Endothelial cell of umbilical vein (primary cell): ENCODE measurements around the gene PKP4. TPM values are rescaled to one million over a fixed set of nuclear protein-coding genes. Genes with fewer than 3 reads are reported as not detected.

Experiments
- BruUV-seq: library from RNA; stranded (reverse); fragments of 400-500 nt; replicated peaks from 2 replicates; lab custom pipeline; 2021; lab: Mats Ljungman, UMichigan
- CTCF ChIA-PET: fragments of 300-600, 350-600 bp; sonication (Branson Sonifier 250); formaldehyde crosslinking; loops from one replicate; lab custom pipeline; 2021; ENCODE audit warnings: antibody characterized with exemption, inconsistent platforms; lab: Charles Lee
- POLR2A ChIA-PET: fragments of 300-600, 350-600 bp; sonication (Branson Sonifier 250); formaldehyde crosslinking; loops from one replicate; lab custom pipeline; 2021; ENCODE audit warnings: antibody characterized with exemption, inconsistent platforms; lab: Charles Lee
- DNase-seq: peaks from one replicate; pipeline ENCODE4 v3.0.0-alpha.2; 2011; ENCODE audit warnings: low read depth, low spot score
- FAIRE-seq: peaks from 2 replicates; lab custom pipeline; 2011; peaks lifted over from hg19 to GRCh38; lab: Jason Lieb, UNC
- H2AFZ ChIP-seq: 2 replicates; pipeline ENCODE4 v1.6.0; 2012; ENCODE audit warnings: low read depth, low read length, control low read depth, inconsistent platforms
- H3K27ac ChIP-seq: 2 replicates; pipeline ENCODE4 v1.5.1; 2011; ENCODE audit warnings: low read depth, mild to moderate bottlenecking, control low read depth, low read length, moderate library complexity; ENCODE audit not compliant: insufficient read depth
- H3K27me3 ChIP-seq, 2 experiments: 2 replicates each; pipeline versions ENCODE4 v1.6.0 to v1.6.1; 2011; ENCODE audit warnings: low read length in 2 of 2, mixed read lengths in 1 of 2; ENCODE audit not compliant: control insufficient read depth in 2 of 2, insufficient read depth in 2 of 2
- H3K36me3 ChIP-seq, 2 experiments: 2 replicates in 1 of 2; 3 replicates in 1 of 2; pipeline ENCODE4 v1.5.1; 2011; ENCODE audit warnings: low read length in 2 of 2, mild to moderate bottlenecking in 1 of 2, moderate library complexity in 1 of 2; ENCODE audit not compliant: control insufficient read depth in 2 of 2, insufficient read depth in 2 of 2; ENCODE audit errors: extremely low read depth in 1 of 2
- H3K4me1 ChIP-seq: 3 replicates; pipeline ENCODE4 v1.5.1; 2011; ENCODE audit warnings: mild to moderate bottlenecking, low read length; ENCODE audit not compliant: control insufficient read depth, insufficient read depth; ENCODE audit errors: extremely low read depth
- H3K4me2 ChIP-seq: 2 replicates; pipeline ENCODE4 v1.6.1; 2011; ENCODE audit warnings: low read length, control low read depth, mixed read lengths; ENCODE audit not compliant: insufficient read depth
- H3K4me3 ChIP-seq, 3 experiments: fragments of 200-600 bp in 1 of 3; sonication (generic), shearing (Covaris generic) in 1 of 3; replicated peaks in 1 of 3; 2 replicates each; pipeline ENCODE4 v1.5.1; 2011 to 2016; ENCODE audit warnings: control low read depth in 3 of 3, low read length in 3 of 3, mild to moderate bottlenecking in 2 of 3, inconsistent platforms in 1 of 3, low read depth in 1 of 3, moderate library complexity in 1 of 3; ENCODE audit not compliant: insufficient read depth in 1 of 3
- H3K79me2 ChIP-seq: 2 replicates; pipeline ENCODE4 v1.6.0; 2012; ENCODE audit warnings: low read length, inconsistent platforms; ENCODE audit not compliant: control insufficient read depth, insufficient read depth
- H3K9ac ChIP-seq: replicated peaks from 2 replicates; pipeline ENCODE3; 2011; ENCODE audit warnings: low read length, control low read depth; ENCODE audit not compliant: insufficient read depth; ENCODE audit errors: extremely low read depth
- H3K9me1 ChIP-seq: replicated peaks from 3 replicates; pipeline ENCODE4 v1.6.0; 2011; ENCODE audit warnings: mild to moderate bottlenecking, low read length; ENCODE audit not compliant: control insufficient read depth, insufficient read depth; ENCODE audit errors: extremely low read depth
- H3K9me3 ChIP-seq: replicated peaks from 2 replicates; pipeline ENCODE4 v1.5.1; 2012; ENCODE audit warnings: low read length, inconsistent platforms; ENCODE audit not compliant: control insufficient read depth, insufficient read depth
- H4K20me1 ChIP-seq: replicated peaks from 2 replicates; pipeline ENCODE3; 2011; ENCODE audit warnings: mild to moderate bottlenecking, low read length; ENCODE audit not compliant: control insufficient read depth, insufficient read depth; ENCODE audit errors: extremely low read depth
- CTCF ChIP-seq, 2 donors: IDR thresholded peaks; 1 replicate in 1 of 2; 2 replicates in 1 of 2; pipeline ENCODE4 v1.5.1; 2011; ENCODE audit warnings: low read length in 2 of 2, mild to moderate bottlenecking in 2 of 2, moderate library complexity in 2 of 2, control low read depth in 1 of 2, inconsistent platforms in 1 of 2, low read depth in 1 of 2; ENCODE audit not compliant: insufficient read depth in 1 of 2; ENCODE audit errors: extremely low read depth in 1 of 2
- EZH2 ChIP-seq: IDR thresholded peaks from 2 replicates; pipeline ENCODE4 v1.6.1; 2012; ENCODE audit warnings: borderline replicate concordance, low read depth, mild to moderate bottlenecking, moderate library complexity, low read length, inconsistent platforms; ENCODE audit not compliant: severe bottlenecking
- FOS ChIP-seq: IDR thresholded peaks from 2 replicates; pipeline ENCODE4 v1.6.1; 2011; ENCODE audit warnings: mild to moderate bottlenecking, low read length, moderate library complexity, borderline replicate concordance; ENCODE audit not compliant: insufficient read depth
- GATA2 ChIP-seq: IDR thresholded peaks from 2 replicates; pipeline ENCODE4 v1.7.0; 2011; ENCODE audit warnings: low read depth, mild to moderate bottlenecking, moderate library complexity, mixed read lengths, low read length; ENCODE audit not compliant: insufficient read length, insufficient read depth
- JUN ChIP-seq: IDR thresholded peaks from 2 replicates; pipeline ENCODE4 v1.6.1; 2011; ENCODE audit warnings: borderline replicate concordance, low read depth; ENCODE audit not compliant: insufficient read length, insufficient read depth
- MAX ChIP-seq: IDR thresholded peaks from 2 replicates; pipeline ENCODE4 v1.6.1; 2011; ENCODE audit not compliant: insufficient read depth, insufficient read length
- MYC ChIP-seq: IDR thresholded peaks from one replicate; pipeline ENCODE4 v1.6.1; 2011; ENCODE audit warnings: mild to moderate bottlenecking, low read depth, low read length
- POLR2A ChIP-seq: IDR thresholded peaks from 2 replicates; pipeline ENCODE4 v1.6.1; 2012; ENCODE audit warnings: low read depth, mild to moderate bottlenecking, control low read depth, low read length
- POLR2AphosphoS5 ChIP-seq: IDR thresholded peaks from 2 replicates; pipeline ENCODE4 v1.6.1; 2012; ENCODE audit warnings: low read depth, mild to moderate bottlenecking, control low read depth, low read length, moderate library complexity; ENCODE audit not compliant: insufficient read depth
- dilution Hi-C: fragments of 300-500 bp; cut with MboI; formaldehyde crosslinking; loops from one replicate; pipeline ENCODE4 v1.15.0; 2019; ENCODE audit warnings: low sequenced_read_pairs; ENCODE audit not compliant: extremely low pct_ligation_motif_present
- intact Hi-C: fragments of 100-400 bp; cut with micrococcal nuclease; formaldehyde crosslinking; loops from one replicate; pipeline ENCODE4 v1.10.0; 2022
- polyA plus RNA-seq, 4 experiments: library from polyadenylated mRNA; depleted of rRNA in 3 of 4; stranded (reverse) in 3 of 4; unstranded in 1 of 4; fragments of >200 nt; gene quantifications; 2 replicates each; pipeline versions ENCODE4 v1.2.1 to v1.2.3, GENCODE V29; 2011 to 2012; ENCODE audit warnings: missing spikeins in 1 of 4
- total RNA-seq: library from RNA; stranded (reverse); gene quantifications from 2 replicates; pipeline ENCODE4 v1.2.3, GENCODE V29; 2021

PKP4 gene
- total and polyA plus RNA-seq, 2 donors (not counting 3 experiments of a cell fraction or from before 2014, with no cell fraction given), result 35.4 to 68.5 TPM

- BruUV-seq, result no TSS peak
These were observed 262.7 kb downstream of the PKP4 start for GRCh38 chr2:158719403-158719802.

More at GRCh38 chr2:158719403-158719802, 262.7 kb downstream of the PKP4 start:
- no peaks in the 10 kb centered on the region for H3K36me3 ChIP-seq
- TF ChIP-seq POLR2AphosphoS5, result no peak
- no peak for TF ChIP-seq FOS
- TF ChIP-seq CTCF (IDR thresholded peaks at IDR 0.05; ENCODE audit: extremely low read depth in 1 of 2, insufficient read depth in 1 of 2, low read depth in 1 of 2, low read length in 2 of 2), result no peak
- no peak for TF ChIP-seq GATA2
- TF ChIP-seq POLR2A, result no peak
- no peak for TF ChIP-seq EZH2
- TF ChIP-seq JUN, result no peak
- TF ChIP-seq MYC, result no peak
- TF ChIP-seq MAX, result no peak
- no peak overlapping the region for H3K4me3 ChIP-seq
- no peaks in the 10 kb centered on the region for H3K9me3 ChIP-seq
- no peak overlapping the region for H3K9ac ChIP-seq
- intact Hi-C loops, result loop anchor here (5.0 kb wide), 1 partner anchor 172 kb away; no protein-coding TSS in a partner anchor
- H3K4me2 ChIP-seq, result no peak overlapping the region
- no peak overlapping the region for H2AFZ ChIP-seq
- peaks cover 38% of the 10 kb centered on the region for H3K4me1 ChIP-seq
- H4K20me1 ChIP-seq, result no peaks in the 10 kb centered on the region
- CTCF ChIA-PET, result interaction anchor here (3.4 kb wide), 1 partner anchor 10 kb away, joined by 8 read pairs; no protein-coding TSS in a partner anchor
- H3K27me3 ChIP-seq, result no peaks in the 10 kb centered on the region
- H3K79me2 ChIP-seq, result no peaks in the 10 kb centered on the region
- dilution Hi-C loops, result no loop called here
- H3K27ac ChIP-seq, result no peak overlapping the region
- POLR2A ChIA-PET, result no interaction called here
- FAIRE-seq, result no peak
- DNase-seq, result no peak
- no peaks in the 10 kb centered on the region for H3K9me1 ChIP-seq
